ENCODE data around the gene ANXA1. TPM values are rescaled to one million over a fixed set of nuclear protein-coding genes. Genes with fewer than 3 reads are reported as not detected.

The ANXA1 gene
- total RNA-seq, 1 experiment from 2014 or later = 486 TPM

DNA sequence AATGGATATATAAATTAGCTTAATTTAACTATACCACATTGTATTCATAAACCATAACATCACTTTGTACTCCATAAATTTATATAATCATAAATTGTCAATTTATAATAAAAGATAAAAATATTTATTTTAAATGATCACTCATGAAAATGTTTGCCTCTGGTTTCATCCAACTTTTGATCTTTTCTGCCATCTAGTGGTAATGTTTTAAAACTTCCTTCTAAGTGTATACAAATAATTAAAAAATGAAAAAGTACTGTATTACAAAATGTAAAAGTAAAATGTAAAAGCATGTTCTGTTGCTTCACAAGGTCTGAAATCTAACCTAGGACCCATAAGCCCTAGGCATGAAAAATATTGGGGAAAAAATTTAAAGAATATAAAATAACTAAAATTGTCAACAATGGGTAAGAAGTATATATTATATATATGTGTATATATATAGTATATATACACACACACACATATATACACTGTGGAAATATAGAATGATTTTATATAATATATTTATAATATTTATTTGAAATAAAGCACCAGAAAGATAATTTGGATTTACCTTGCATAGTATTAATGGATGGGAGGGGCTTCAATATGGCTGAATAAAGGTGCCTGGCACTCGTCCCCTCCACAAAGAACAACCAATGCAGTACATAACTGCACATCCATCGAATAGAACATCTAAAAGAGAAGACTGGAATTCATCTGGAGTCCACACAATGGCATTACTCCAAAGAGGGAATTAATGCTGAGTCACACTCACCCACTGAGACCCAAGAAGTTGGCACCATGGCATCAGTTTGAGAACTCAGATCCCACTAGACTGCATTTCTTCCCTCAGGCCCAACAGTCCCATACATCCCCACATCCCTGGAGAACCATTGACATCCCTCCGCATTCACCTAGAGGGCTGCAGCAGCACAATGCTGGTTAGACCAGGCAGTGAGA lies 32.5 kb downstream of the ANXA1 start:
- POLR2A ChIA-PET = no interaction called here
- TF ChIP-seq FOSL1 (IDR thresholded peaks at IDR 0.05; ENCODE audit: low read depth) (no peak), ZFX (IDR thresholded peaks at IDR 0.05) (no peak), ZNF274 (IDR thresholded peaks at IDR 0.05; ENCODE audit: low read depth, low read length) (no peak), EZH2phosphoT487 (IDR thresholded peaks at IDR 0.05; ENCODE audit: borderline replicate concordance) (no peak), TCF7L2 (IDR thresholded peaks at IDR 0.05; ENCODE audit: borderline replicate concordance, extremely low read depth, insufficient read depth, insufficient read length) (no peak), RAD21 (IDR thresholded peaks at IDR 0.05; ENCODE audit: low read depth) (peak; percentile 81), ELF1 (IDR thresholded peaks at IDR 0.05; ENCODE audit: borderline replicate concordance, low read depth) (no peak), CBX3 (IDR thresholded peaks at IDR 0.05; ENCODE audit: low read depth) (no peak)
- TF ChIP-seq, protein P1, sequence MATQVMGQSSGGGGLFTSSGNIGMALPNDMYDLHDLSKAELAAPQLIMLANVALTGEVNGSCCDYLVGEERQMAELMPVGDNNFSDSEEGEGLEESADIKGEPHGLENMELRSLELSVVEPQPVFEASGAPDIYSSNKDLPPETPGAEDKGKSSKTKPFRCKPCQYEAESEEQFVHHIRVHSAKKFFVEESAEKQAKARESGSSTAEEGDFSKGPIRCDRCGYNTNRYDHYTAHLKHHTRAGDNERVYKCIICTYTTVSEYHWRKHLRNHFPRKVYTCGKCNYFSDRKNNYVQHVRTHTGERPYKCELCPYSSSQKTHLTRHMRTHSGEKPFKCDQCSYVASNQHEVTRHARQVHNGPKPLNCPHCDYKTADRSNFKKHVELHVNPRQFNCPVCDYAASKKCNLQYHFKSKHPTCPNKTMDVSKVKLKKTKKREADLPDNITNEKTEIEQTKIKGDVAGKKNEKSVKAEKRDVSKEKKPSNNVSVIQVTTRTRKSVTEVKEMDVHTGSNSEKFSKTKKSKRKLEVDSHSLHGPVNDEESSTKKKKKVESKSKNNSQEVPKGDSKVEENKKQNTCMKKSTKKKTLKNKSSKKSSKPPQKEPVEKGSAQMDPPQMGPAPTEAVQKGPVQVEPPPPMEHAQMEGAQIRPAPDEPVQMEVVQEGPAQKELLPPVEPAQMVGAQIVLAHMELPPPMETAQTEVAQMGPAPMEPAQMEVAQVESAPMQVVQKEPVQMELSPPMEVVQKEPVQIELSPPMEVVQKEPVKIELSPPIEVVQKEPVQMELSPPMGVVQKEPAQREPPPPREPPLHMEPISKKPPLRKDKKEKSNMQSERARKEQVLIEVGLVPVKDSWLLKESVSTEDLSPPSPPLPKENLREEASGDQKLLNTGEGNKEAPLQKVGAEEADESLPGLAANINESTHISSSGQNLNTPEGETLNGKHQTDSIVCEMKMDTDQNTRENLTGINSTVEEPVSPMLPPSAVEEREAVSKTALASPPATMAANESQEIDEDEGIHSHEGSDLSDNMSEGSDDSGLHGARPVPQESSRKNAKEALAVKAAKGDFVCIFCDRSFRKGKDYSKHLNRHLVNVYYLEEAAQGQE (IDR thresholded peaks at IDR 0.05; ENCODE audit: low read depth) = no peak
- TF ChIP-seq, protein P2, sequence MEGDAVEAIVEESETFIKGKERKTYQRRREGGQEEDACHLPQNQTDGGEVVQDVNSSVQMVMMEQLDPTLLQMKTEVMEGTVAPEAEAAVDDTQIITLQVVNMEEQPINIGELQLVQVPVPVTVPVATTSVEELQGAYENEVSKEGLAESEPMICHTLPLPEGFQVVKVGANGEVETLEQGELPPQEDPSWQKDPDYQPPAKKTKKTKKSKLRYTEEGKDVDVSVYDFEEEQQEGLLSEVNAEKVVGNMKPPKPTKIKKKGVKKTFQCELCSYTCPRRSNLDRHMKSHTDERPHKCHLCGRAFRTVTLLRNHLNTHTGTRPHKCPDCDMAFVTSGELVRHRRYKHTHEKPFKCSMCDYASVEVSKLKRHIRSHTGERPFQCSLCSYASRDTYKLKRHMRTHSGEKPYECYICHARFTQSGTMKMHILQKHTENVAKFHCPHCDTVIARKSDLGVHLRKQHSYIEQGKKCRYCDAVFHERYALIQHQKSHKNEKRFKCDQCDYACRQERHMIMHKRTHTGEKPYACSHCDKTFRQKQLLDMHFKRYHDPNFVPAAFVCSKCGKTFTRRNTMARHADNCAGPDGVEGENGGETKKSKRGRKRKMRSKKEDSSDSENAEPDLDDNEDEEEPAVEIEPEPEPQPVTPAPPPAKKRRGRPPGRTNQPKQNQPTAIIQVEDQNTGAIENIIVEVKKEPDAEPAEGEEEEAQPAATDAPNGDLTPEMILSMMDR (IDR thresholded peaks at IDR 0.05 in 2 of 3, conservative IDR thresholded peaks at IDR 0.05 in 1 of 3; ENCODE audit: borderline replicate concordance in 1 of 3, insufficient read depth in 1 of 3, low read depth in 2 of 3, low read length in 2 of 3) = peak in 2 of 3 experiments; percentile 20 to 87; a peak in 4 of 6 replicates
- TF ChIP-seq, protein P3, sequence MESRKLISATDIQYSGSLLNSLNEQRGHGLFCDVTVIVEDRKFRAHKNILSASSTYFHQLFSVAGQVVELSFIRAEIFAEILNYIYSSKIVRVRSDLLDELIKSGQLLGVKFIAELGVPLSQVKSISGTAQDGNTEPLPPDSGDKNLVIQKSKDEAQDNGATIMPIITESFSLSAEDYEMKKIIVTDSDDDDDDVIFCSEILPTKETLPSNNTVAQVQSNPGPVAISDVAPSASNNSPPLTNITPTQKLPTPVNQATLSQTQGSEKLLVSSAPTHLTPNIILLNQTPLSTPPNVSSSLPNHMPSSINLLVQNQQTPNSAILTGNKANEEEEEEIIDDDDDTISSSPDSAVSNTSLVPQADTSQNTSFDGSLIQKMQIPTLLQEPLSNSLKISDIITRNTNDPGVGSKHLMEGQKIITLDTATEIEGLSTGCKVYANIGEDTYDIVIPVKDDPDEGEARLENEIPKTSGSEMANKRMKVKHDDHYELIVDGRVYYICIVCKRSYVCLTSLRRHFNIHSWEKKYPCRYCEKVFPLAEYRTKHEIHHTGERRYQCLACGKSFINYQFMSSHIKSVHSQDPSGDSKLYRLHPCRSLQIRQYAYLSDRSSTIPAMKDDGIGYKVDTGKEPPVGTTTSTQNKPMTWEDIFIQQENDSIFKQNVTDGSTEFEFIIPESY (IDR thresholded peaks at IDR 0.05; ENCODE audit: extremely low read depth, insufficient replicate concordance, low read length) = no peak
- ATAC-seq = no peak
- intact Hi-C loops (cut with micrococcal nuclease) = loop anchor here (1.0 to 2.0 kb wide), 4 partner anchors 77 to 327 kb away; no protein-coding TSS in a partner anchor
- H4K20me1 ChIP-seq (ENCODE audit: insufficient read depth) = no peaks in the 10 kb centered on the region
- peak; percentile 38 for DNase-seq (ENCODE audit: low read depth, low spot score)
- H3K4me2 ChIP-seq (ENCODE audit: low read length) = no peak overlapping the region
- H3K4me1 ChIP-seq (ENCODE audit: control insufficient read depth in 1 of 2, insufficient read depth in 2 of 2, low read length in 2 of 2) = peaks cover 11 to 27% of the 10 kb centered on the region in 2 experiments; a peak in 3 of 4 replicates
- H3K4me3 ChIP-seq (replicated peaks in 1 of 2; ENCODE audit: low read depth in 1 of 2, low read length in 2 of 2) = no peak overlapping the region
- CTCF ChIA-PET = interaction anchor here (1.0 to 4.8 kb wide), 4 partner anchors 77 to 312 kb away, joined by 3 to 23 read pairs (median 6); no protein-coding TSS in a partner anchor
- H3K27me3 ChIP-seq (ENCODE audit: insufficient read depth, low read length) = no peaks in the 10 kb centered on the region
- H3K9ac ChIP-seq (ENCODE audit: low read length) = no peak overlapping the region
- RAD21 ChIA-PET (ENCODE audit: low non-redundant PET in 1 of 2, low total read pairs in 2 of 2, uncharacterized antibody in 2 of 2, unreplicated experiment in 2 of 2) = no interaction called here
- no peaks in the 10 kb centered on the region for H3K79me2 ChIP-seq (ENCODE audit: insufficient read depth, low read length)
- no peaks in the 10 kb centered on the region for H3K36me3 ChIP-seq (ENCODE audit: control insufficient read depth in 1 of 2, insufficient read depth in 2 of 2, low read length in 2 of 2)
- H3K9me2 ChIP-seq (ENCODE audit: insufficient read depth) = no peaks in the 10 kb centered on the region; the same call in 1 of the 2 replicates
- 0 out of 4 replicates have a peak, but pooled peaks cover 0 to 6% of the 10 kb centered on the region in 2 experiments for H3K9me3 ChIP-seq (ENCODE audit: control insufficient read depth in 1 of 2, insufficient read depth in 1 of 2, low read depth in 1 of 2, low read length in 2 of 2)
- peak overlapping the region; percentile 85 for H2AFZ ChIP-seq (ENCODE audit: low read depth, low read length, poor library complexity, severe bottlenecking)
- no TSS peak for BruUV-seq (replicated peaks)
- H3K27ac ChIP-seq (ENCODE audit: low read depth, low read length) = no peak overlapping the region
